Activated naive CD4-positive, alpha-beta T cell treated with anti-CD3 and anti-CD28 coated beads for 36 hours (primary cell): Measurements from ENCODE around the gene FIBP. TPM values are rescaled to one million over a fixed set of nuclear protein-coding genes. Genes with fewer than 3 reads are reported as not detected.
A peak's percentile ranks its signal among the peaks of the same experiment; 100 is the strongest.

Experiments
- CTCF ChIA-PET: fragments of 350-600 bp; sonication (Branson Sonifier 250); formaldehyde crosslinking; loops from one replicate; lab custom pipeline; 2021; ENCODE audit warnings: antibody characterized with exemption; lab: Charles Lee
- DNase-seq: peaks from one replicate; pipeline ENCODE4 v3.0.0-alpha.2; 2020
- H3K27ac Mint-ChIP-seq: one replicate; pipeline ENCODE4 v1.8.0; 2021; ENCODE audit warnings: mild to moderate bottlenecking, mixed read lengths
- H3K27me3 Mint-ChIP-seq: one replicate; pipeline ENCODE4 v1.8.0; 2021; ENCODE audit warnings: low read depth, mixed read lengths
- H3K36me3 Mint-ChIP-seq: one replicate; pipeline ENCODE4 v1.8.0; 2021; ENCODE audit warnings: low read depth, mixed read lengths
- H3K4me1 Mint-ChIP-seq: one replicate; pipeline ENCODE4 v1.8.0; 2021; ENCODE audit warnings: low read depth, mixed read lengths
- H3K4me3 Mint-ChIP-seq: one replicate; pipeline ENCODE4 v1.8.0; 2021; ENCODE audit warnings: mild to moderate bottlenecking, moderate library complexity, mixed read lengths
- H3K9me3 Mint-ChIP-seq: one replicate; pipeline ENCODE4 v1.8.0; 2021; ENCODE audit warnings: mixed read lengths
- intact Hi-C: fragments of 100-400 bp; cut with micrococcal nuclease; formaldehyde crosslinking; loops from one replicate; pipeline ENCODE4 v1.15.1; 2023
- total RNA-seq, 2 experiments: library from RNA; stranded (reverse); gene quantifications; one replicate each; pipeline ENCODE4 v1.2.3, GENCODE V29; 2021

The FIBP gene
- total RNA-seq, 2 experiments from 2014 or later = 83.1 to 86.6 TPM

GRCh38 chr11:65867284-65868071 lies 20.8 kb downstream of the FIBP start:
- CTCF ChIA-PET = interaction anchor here (3.2 kb wide), 1 partner anchor 17 kb away, joined by 15 read pairs; no protein-coding TSS in a partner anchor
- Mint-ChIP-seq H3K4me1 (peaks cover 11% of the 10 kb centered on the region), H3K9me3 (no peaks in the 10 kb centered on the region), H3K36me3 (peaks cover 18% of the 10 kb centered on the region), H3K27ac (no peak overlapping the region), H3K4me3 (no peak overlapping the region), H3K27me3 (no peaks in the 10 kb centered on the region)
- intact Hi-C loops = no loop called here
- no peak for DNase-seq

- Mint-ChIP-seq H3K36me3 (peaks cover 22% of the 10 kb centered on the region), H3K4me3 (no peak overlapping the region), H3K27me3 (no peaks in the 10 kb centered on the region), H3K9me3 (no peaks in the 10 kb centered on the region), H3K27ac (no peak overlapping the region), H3K4me1 (peaks cover 11% of the 10 kb centered on the region)
- intact Hi-C loops = no loop called here
- DNase-seq = no peak
- CTCF ChIA-PET = interaction anchor here (0.5 to 3.2 kb wide), 2 partner anchors 18 to 21 kb away, joined by 3 to 15 read pairs; no protein-coding TSS in a partner anchor
Observed at GRCh38 chr11:65866509-65867283, 21.6 kb downstream of the FIBP start.

- H3K9me3 Mint-ChIP-seq = no peaks in the 10 kb centered on the region
- intact Hi-C loops = no loop called here
- peaks cover 16% of the 10 kb centered on the region for H3K4me1 Mint-ChIP-seq
- no peaks in the 10 kb centered on the region for H3K27me3 Mint-ChIP-seq
- CTCF ChIA-PET = interaction anchor here (3.2 kb wide), 1 partner anchor 19 kb away, joined by 15 read pairs; no protein-coding TSS in a partner anchor
- peaks cover 27% of the 10 kb centered on the region for H3K36me3 Mint-ChIP-seq
- no peak overlapping the region for H3K27ac Mint-ChIP-seq
- no peak overlapping the region for H3K4me3 Mint-ChIP-seq
- no peak for DNase-seq
Observed at GRCh38 chr11:65865550-65866172, 22.6 kb downstream of the FIBP start.

- CTCF ChIA-PET = interaction anchor here (3.2 kb wide), 1 partner anchor 19 kb away, joined by 15 read pairs; no protein-coding TSS in a partner anchor
- Mint-ChIP-seq H3K4me1 (peaks cover 16% of the 10 kb centered on the region), H3K4me3 (no peak overlapping the region), H3K27me3 (no peaks in the 10 kb centered on the region), H3K9me3 (no peaks in the 10 kb centered on the region), H3K27ac (no peak overlapping the region), H3K36me3 (peaks cover 30% of the 10 kb centered on the region)
- no peak for DNase-seq
- intact Hi-C loops = no loop called here
Observed at GRCh38 chr11:65864706-65865471, 23.4 kb downstream of the FIBP start.

GRCh38 chr11:65863889-65864705 lies 24.2 kb downstream of the FIBP start:
- Mint-ChIP-seq H3K27me3 (no peaks in the 10 kb centered on the region), H3K27ac (no peak overlapping the region), H3K9me3 (no peaks in the 10 kb centered on the region), H3K4me3 (no peak overlapping the region), H3K4me1 (peaks cover 16% of the 10 kb centered on the region), H3K36me3 (peaks cover 30% of the 10 kb centered on the region)
- no peak for DNase-seq
- CTCF ChIA-PET = interaction anchor here (6.1 kb wide), 1 partner anchor 23 kb away, joined by 178 read pairs; the partner anchor contains the start of genes CCDC85B, CTSW and FIBP
- intact Hi-C loops = no loop called here

- H3K27ac Mint-ChIP-seq = no peak overlapping the region
- intact Hi-C loops = no loop called here
- DNase-seq = peak; percentile 3
- H3K4me3 Mint-ChIP-seq = no peak overlapping the region
- H3K36me3 Mint-ChIP-seq = peaks cover 30% of the 10 kb centered on the region
- no peaks in the 10 kb centered on the region for H3K9me3 Mint-ChIP-seq
- H3K27me3 Mint-ChIP-seq = no peaks in the 10 kb centered on the region
- CTCF ChIA-PET = interaction anchor here (0.8 to 6.1 kb wide), 3 partner anchors 8 to 24 kb away, joined by 3 to 178 read pairs (median 3); partner anchors contain the start of genes CCDC85B, CTSW and FIBP
- peaks cover 19% of the 10 kb centered on the region for H3K4me1 Mint-ChIP-seq
Observed at GRCh38 chr11:65862941-65863888, 25.1 kb downstream of the FIBP start.

GRCh38 chr11:65862191-65862735 lies 26.0 kb downstream of the FIBP start:
- H3K4me1 Mint-ChIP-seq = peaks cover 19% of the 10 kb centered on the region
- no peak overlapping the region for H3K27ac Mint-ChIP-seq
- H3K9me3 Mint-ChIP-seq = no peaks in the 10 kb centered on the region
- DNase-seq = peak; percentile 3
- intact Hi-C loops = no loop called here
- no peak overlapping the region for H3K4me3 Mint-ChIP-seq
- CTCF ChIA-PET = interaction anchor here (6.1 kb wide), 1 partner anchor 25 kb away, joined by 178 read pairs; the partner anchor contains the start of genes CCDC85B, CTSW and FIBP
- no peaks in the 10 kb centered on the region for H3K27me3 Mint-ChIP-seq
- peaks cover 27% of the 10 kb centered on the region for H3K36me3 Mint-ChIP-seq

GRCh38 chr11:65861533-65862183 lies 26.6 kb downstream of the FIBP start:
- Mint-ChIP-seq H3K9me3 (no peaks in the 10 kb centered on the region), H3K27ac (peak overlapping the region; percentile 100), H3K4me3 (peak overlapping the region; percentile 97), H3K36me3 (peaks cover 27% of the 10 kb centered on the region), H3K27me3 (no peaks in the 10 kb centered on the region), H3K4me1 (peaks cover 21% of the 10 kb centered on the region)
- CTCF ChIA-PET = interaction anchor here (1.0 to 6.1 kb wide), 5 partner anchors 10 to 25 kb away, joined by 4 to 178 read pairs (median 11); partner anchors contain the start of genes CCDC85B, CTSW and FIBP
- DNase-seq = peak; percentile 3
- intact Hi-C loops = no loop called here

- Mint-ChIP-seq H3K36me3 (peaks cover 32% of the 10 kb centered on the region), H3K4me1 (peaks cover 26% of the 10 kb centered on the region), H3K9me3 (no peaks in the 10 kb centered on the region), H3K4me3 (peak overlapping the region; percentile 97), H3K27ac (peak overlapping the region; percentile 100), H3K27me3 (no peaks in the 10 kb centered on the region)
- peak; percentile 15 for DNase-seq
- CTCF ChIA-PET = interaction anchor here (0.7 to 6.1 kb wide), 8 partner anchors 10 to 76 kb away, joined by 3 to 178 read pairs (median 7); partner anchors contain the start of genes CCDC85B, CTSW and FIBP
- intact Hi-C loops = no loop called here
Observed at GRCh38 chr11:65861165-65861505, 27.1 kb downstream of the FIBP start.
